ENCODE results near the gene RHOU.
"Not testable (repeated sequence)": the region's sequence is repeated elsewhere in the genome, so short reads cannot be mapped to it uniquely, and the experiment has no call there.

Gene RHOU

GRCh38 chr1:228763561-228763960 lies 28.3 kb downstream of the RHOU start:
- no peak for FAIRE-seq

GRCh38 chr1:228765168-228765946 lies 30.1 kb downstream of the RHOU start:
- no peak for FAIRE-seq

GRCh38 chr1:228766788-228767187 lies 31.5 kb downstream of the RHOU start:
- FAIRE-seq = no peak

GRCh38 chr1:228767636-228768354 lies 32.5 kb downstream of the RHOU start:
- FAIRE-seq = no peak

GRCh38 chr1:228768355-228769000 lies 33.2 kb downstream of the RHOU start:
- FAIRE-seq = no peak

GRCh38 chr1:228770779-228771223 lies 35.5 kb downstream of the RHOU start:
- FAIRE-seq = no peak

GRCh38 chr1:228772516-228773212 lies 37.4 kb downstream of the RHOU start:
- FAIRE-seq = no peak

GRCh38 chr1:228775946-228776345 lies 40.7 kb downstream of the RHOU start:
- not testable (repeated sequence) for FAIRE-seq

GRCh38 chr1:228776449-228776848 lies 41.2 kb downstream of the RHOU start:
- FAIRE-seq = no peak

GRCh38 chr1:228777236-228777635 lies 42.0 kb downstream of the RHOU start:
- FAIRE-seq = no peak

GRCh38 chr1:228778026-228778425 lies 42.7 kb downstream of the RHOU start:
- FAIRE-seq = no peak

- FAIRE-seq = no peak
Observed at GRCh38 chr1:228778466-228778865, 43.2 kb downstream of the RHOU start.

GRCh38 chr1:228778961-228779360 lies 43.7 kb downstream of the RHOU start:
- no peak for FAIRE-seq

GRCh38 chr1:228781161-228781808 lies 46.0 kb downstream of the RHOU start:
- FAIRE-seq = no peak

GRCh38 chr1:228781809-228782661 lies 46.8 kb downstream of the RHOU start:
- FAIRE-seq = no peak

GRCh38 chr1:228782662-228783417 lies 47.6 kb downstream of the RHOU start:
- FAIRE-seq = no peak

GRCh38 chr1:228783418-228784040 lies 48.2 kb downstream of the RHOU start:
- no peak for FAIRE-seq

- no peak for FAIRE-seq
Observed at GRCh38 chr1:228784181-228784580, 48.9 kb downstream of the RHOU start.

GRCh38 chr1:228785366-228786330 lies 50.4 kb downstream of the RHOU start:
- no peak for FAIRE-seq
